Activated gamma-delta T cell treated with Interleukin-2 at 50 U/mL for 16 hours (primary cell): Measurements from ENCODE around the gene SESN3.
"Not testable (repeated sequence)": the region's sequence is repeated elsewhere in the genome, so short reads cannot be mapped to it uniquely, and the experiment has no call there.

Source experiments
- DNase-seq: peaks from one replicate; pipeline ENCODE4 v3.0.0-alpha.2; 2020

The SESN3 gene

GRCh38 chr11:95231127-95231880, at the start of gene SESN3:
TSS of gene SESN3 (minus strand) at chr11:95231202. CDS start at chr11:95230860, 342 bp downstream.
- peak; percentile 98 for DNase-seq

- DNase-seq, result no peak
Observed at GRCh38 chr11:95279921-95280868, 49.2 kb upstream of the SESN3 start.

DNA sequence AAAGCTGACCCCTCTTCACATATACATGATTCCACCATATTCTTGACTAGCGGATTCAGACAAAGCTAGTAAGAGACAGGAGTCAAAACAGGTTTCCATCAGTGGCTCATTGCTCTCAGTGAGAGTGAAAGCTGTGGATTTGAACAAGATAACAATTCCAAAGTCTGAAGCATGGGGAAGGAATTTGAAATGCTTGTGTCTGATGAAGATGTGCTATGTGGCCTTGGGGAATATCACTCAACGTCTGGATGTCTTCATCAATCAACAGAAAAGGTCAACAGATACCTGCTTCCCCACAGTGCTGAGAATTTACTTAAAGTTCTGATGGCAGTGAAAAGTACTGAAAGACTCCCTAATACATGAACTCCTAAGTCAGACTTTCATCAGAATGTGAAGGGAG, 46.9 kb upstream of the SESN3 start:
- no peak for DNase-seq

GRCh38 chr11:95276139-95276538, 45.1 kb upstream of the SESN3 start:
- DNase-seq, result no peak

DNA sequence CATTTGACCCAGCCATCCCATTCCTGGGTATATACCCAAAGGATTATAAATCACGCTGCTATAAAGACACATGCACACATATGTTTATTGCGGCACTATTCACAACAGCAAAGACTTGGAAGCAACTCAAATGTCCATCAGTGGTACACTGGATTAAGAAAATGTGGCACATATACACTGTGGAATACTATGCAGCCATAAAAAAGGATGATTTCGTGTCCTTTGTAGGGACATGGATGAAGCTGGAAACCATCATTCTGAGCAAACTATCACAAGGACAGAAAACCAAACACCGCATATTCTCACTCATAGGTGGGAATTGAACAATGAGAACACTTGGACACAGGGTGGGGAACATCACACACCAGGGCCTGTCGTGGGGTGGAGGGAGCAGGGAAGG, 42.6 kb upstream of the SESN3 start:
- not testable (repeated sequence) for DNase-seq

- DNase-seq, result no peak
Observed at GRCh38 chr11:95269036-95269819, 38.2 kb upstream of the SESN3 start.

DNA sequence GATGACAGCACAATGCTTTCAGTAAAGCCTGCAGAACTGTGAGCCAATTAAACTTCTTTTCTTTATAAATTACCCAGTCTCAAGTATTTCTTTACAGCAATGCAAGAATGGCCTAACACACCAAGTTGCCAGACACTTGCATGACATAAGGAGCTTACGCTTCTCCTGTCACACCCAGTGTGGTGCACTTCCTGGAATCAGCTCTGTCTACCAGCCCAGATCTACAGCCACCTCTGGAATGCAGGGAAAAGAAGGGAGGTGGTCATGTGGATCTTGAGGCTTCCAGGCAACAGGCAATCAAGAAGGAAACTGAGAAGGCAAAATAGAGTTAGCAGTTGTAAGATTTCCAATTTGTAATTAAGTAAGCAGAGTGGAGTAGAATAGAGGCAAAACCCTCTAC, 37.4 kb upstream of the SESN3 start:
- DNase-seq, result no peak

- no peak for DNase-seq
Observed at GRCh38 chr11:95267601-95268213, 36.7 kb upstream of the SESN3 start.

DNA sequence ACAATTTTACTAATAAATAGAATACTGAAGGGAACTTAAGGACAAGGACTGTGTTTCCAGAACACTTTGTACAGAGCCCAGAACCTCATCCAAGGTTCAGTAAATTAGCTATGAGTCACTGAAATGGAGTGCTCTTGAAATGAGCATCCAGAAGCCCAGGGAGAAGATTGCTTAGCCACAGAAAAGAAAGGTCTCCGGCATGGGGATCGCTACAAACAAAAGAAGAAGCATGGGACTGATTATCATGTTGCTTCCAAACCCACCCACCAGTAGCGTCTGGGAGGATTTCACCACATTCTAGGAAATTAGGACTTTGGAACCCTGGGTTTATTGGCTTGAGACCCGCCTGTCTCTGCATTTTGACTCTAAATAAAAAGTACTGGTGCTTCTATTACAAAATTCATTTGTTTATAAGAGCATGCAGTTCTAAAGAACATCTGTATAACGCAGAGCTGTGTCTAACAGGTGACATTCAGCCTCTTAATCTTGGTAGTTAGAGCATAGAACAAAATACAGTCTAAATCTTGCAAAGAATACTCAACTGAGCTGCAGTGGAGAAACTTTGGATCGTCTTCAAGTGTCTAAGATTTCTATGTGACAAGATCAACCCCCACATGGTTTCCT, 35.9 kb upstream of the SESN3 start:
- DNase-seq, result no peak

GRCh38 chr11:95264881-95265280, 33.9 kb upstream of the SESN3 start:
- no peak for DNase-seq

DNA sequence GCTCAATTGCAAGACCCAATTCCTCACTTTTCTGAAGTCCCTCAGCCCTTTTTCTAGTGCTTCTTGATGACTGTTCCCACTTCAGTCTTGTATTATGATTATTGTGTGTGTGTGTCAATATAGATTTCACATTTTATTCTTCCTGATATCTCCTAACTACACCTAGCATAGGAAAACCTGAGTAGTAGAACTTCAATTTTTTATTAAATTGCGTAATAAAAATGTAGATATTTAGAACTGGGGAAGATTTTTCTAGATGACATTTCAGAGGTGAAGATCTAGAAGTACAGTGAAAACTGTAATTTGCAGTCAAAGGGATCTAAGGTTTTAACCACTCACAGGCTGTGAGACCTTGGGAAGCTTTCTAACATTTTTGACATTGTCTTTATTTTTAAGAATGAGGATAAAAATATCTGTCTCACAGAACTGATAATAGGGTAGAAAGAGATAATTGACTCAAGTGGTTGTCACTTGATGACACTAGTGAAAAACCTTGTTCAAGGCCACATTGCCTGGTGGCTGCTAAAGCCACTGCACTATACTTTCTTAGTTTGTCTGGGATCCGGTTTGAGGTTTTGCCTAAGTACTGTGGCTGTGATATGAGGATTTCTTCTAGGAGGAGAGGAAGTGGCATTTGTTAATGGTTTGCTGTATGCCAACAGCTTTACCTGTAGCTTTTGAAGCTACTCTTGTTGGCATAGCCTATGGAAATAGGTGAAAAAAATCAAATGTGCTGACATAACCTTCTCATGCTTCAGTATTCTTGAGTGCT, 32.2 kb upstream of the SESN3 start:
- no peak for DNase-seq

- no peak for DNase-seq
Observed at GRCh38 chr11:95257456-95257971, 26.5 kb upstream of the SESN3 start.

GRCh38 chr11:95256321-95256779, 25.3 kb upstream of the SESN3 start:
- no peak for DNase-seq

GRCh38 chr11:95255251-95256145, 24.5 kb upstream of the SESN3 start:
- no peak for DNase-seq

GRCh38 chr11:95254716-95255115, 23.7 kb upstream of the SESN3 start:
- DNase-seq, result no peak

- peak; percentile 74 for DNase-seq
Observed at GRCh38 chr11:95254131-95254704, 23.2 kb upstream of the SESN3 start.

- DNase-seq, result no peak
Observed at GRCh38 chr11:95253141-95253540, 22.1 kb upstream of the SESN3 start.

DNA sequence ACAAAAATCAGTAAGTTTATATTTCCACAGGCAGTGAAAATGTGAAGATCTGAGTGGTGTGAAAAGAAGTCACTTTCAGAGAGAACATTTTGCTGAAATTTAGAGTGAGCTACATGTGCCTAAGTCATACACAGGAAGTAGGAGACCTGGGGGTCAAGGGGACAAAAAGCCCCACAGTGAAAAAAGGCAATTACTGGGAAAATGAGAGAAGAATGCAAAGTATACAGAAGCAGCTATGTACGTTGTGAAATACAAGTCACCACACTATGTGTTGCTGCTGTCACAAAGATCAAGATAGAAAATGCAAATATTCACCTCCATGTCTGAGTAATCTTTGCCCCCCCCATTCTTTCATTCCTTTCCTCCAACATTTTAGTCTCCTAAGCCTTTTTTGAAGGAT, 21.6 kb upstream of the SESN3 start:
- DNase-seq, result no peak

GRCh38 chr11:95251896-95252295, 20.9 kb upstream of the SESN3 start:
- DNase-seq, result not testable (repeated sequence)
